GM12873 (cell line): ENCODE measurements around the gene PTPRC.

Source experiments
- CTCF ChIP-seq: IDR thresholded peaks from 2 replicates; pipeline ENCODE4 v1.5.1; 2012; ENCODE audit warnings: low read depth, mild to moderate bottlenecking, moderate library complexity, low read length, control low read depth; ENCODE audit not compliant: insufficient read depth; ENCODE audit errors: missing control alignments

Gene PTPRC

GRCh38 chr1:198638894-198639635 is at the start of gene PTPRC:
PTPRC (plus strand) TSS chr1:198639040; CDS start chr1:198639269, 229 bp downstream.
- no peak for TF ChIP-seq CTCF

GRCh38 chr1:198590454-198590853 is 48.4 kb upstream of the PTPRC start:
- no peak for TF ChIP-seq CTCF

GRCh38 chr1:198595765-198596164 is 43.1 kb upstream of the PTPRC start:
- TF ChIP-seq CTCF: no peak

GRCh38 chr1:198597690-198598430 is 41.0 kb upstream of the PTPRC start:
- TF ChIP-seq CTCF: no peak

- no peak for TF ChIP-seq CTCF
These were observed 40.0 kb upstream of the PTPRC start for GRCh38 chr1:198598796-198599321.

GRCh38 chr1:198599749-198600148 is 39.1 kb upstream of the PTPRC start:
- TF ChIP-seq CTCF: no peak

GRCh38 chr1:198600906-198601305 is 37.9 kb upstream of the PTPRC start:
- no peak for TF ChIP-seq CTCF
